GM12872 (cell line): Measurements from ENCODE around the gene NFATC2IP.
A peak's percentile ranks its signal among the peaks of the same experiment; 100 is the strongest.

Experiments used
- TF ChIP-seq, protein P1 (sequence below): IDR thresholded peaks from 3 replicates; pipeline ENCODE4 v1.5.1; 2011; ENCODE audit warnings: low read depth, mild to moderate bottlenecking, low read length, moderate library complexity; ENCODE audit not compliant: insufficient read depth

Gene NFATC2IP

DNA sequence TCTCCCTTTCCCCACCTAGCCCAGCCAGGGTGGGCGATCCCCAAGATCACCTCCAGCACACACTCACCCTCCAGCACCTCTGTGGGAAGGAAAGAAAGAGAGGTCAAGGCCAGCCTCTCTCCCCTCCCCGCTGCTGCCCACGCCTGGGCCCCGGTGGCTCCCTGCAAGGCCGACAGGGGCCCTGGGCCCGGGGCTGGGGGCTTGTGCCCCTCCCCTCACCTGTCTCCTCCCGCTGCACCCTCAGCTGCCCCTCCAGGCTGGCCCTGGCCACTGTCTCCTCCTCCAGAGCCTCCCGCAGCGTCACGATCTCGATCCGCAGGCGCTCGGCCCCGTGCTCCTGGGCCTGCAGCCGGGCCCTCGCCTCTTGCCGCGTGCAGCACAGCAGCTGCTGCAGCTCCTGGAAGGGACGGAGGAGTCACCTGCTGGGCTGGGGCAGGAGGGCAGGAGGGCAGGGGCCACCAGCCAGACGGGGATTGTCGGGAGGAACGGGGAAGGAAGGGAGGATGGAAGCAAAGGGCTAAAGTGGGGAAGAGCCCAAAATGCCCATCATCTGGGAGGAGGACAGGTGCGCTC is 44.9 kb upstream of the NFATC2IP start:
- TF ChIP-seq, protein P1, sequence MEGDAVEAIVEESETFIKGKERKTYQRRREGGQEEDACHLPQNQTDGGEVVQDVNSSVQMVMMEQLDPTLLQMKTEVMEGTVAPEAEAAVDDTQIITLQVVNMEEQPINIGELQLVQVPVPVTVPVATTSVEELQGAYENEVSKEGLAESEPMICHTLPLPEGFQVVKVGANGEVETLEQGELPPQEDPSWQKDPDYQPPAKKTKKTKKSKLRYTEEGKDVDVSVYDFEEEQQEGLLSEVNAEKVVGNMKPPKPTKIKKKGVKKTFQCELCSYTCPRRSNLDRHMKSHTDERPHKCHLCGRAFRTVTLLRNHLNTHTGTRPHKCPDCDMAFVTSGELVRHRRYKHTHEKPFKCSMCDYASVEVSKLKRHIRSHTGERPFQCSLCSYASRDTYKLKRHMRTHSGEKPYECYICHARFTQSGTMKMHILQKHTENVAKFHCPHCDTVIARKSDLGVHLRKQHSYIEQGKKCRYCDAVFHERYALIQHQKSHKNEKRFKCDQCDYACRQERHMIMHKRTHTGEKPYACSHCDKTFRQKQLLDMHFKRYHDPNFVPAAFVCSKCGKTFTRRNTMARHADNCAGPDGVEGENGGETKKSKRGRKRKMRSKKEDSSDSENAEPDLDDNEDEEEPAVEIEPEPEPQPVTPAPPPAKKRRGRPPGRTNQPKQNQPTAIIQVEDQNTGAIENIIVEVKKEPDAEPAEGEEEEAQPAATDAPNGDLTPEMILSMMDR: no peak

DNA sequence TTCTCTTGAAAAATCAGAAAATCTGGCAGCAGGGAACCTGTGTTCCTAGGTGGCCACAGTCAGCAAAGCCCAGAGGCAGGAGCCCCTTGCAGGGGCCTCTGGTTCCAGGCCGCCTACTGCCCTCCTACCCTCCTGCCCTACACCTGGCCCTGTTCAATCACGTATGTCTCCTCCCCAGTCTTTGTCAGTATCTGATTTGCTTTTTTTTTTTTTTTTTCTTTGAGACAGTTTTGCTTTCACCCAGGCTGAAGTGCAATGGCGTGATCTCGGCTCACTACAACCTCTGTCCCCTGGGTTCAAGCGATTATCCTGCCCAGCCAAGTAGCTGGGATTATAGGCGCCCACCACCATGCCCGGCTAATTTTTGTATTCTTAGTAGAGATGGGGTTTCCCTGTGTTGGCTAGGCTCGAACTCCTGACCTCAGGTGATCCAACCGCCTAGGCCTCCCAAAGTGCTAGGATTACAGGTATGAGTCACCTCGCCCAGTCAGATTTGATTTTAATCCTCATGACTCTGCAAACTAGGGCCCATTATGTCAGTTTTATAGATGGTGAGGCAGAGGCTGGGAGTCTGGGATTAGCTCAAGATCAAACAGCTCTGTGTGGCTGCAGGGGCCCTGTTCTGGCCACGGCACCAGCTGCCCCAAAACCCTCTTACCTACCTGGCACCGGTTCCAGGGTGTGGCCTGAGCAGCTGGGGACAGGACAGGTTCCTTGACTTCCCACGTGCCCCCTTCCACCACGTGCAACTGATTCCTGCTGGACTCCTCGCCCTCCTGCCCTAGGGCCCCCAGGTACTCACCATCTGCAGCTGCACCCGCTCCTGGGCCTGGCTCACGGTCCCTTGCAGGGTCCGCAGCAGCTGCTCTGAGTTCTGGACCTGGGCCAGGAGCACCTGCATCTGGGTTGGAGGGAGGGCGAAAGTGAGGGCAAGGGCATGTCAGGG is 40.4 kb upstream of the NFATC2IP start:
- TF ChIP-seq, protein P1: no peak

DNA sequence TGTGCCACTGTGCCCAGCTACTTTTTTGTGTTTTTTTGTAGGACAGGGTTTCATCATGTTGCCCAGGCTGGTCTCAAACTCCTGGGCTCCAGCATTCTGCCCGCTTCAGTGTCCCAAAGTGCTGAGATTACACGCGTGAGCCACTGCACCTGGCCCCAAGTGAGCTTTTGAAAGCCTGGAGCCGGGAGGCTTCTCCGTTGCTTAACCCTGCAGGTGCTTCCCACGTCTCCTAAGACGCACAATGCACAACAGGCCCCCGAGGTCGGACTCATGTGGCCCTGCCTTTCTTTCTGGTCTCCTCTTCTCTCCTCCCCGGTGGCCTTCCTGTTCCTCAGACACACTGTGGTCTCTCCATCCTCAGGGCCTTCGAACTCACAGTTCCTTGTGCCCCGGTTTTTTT is 38.2 kb upstream of the NFATC2IP start:
- TF ChIP-seq, protein P1: no peak

DNA sequence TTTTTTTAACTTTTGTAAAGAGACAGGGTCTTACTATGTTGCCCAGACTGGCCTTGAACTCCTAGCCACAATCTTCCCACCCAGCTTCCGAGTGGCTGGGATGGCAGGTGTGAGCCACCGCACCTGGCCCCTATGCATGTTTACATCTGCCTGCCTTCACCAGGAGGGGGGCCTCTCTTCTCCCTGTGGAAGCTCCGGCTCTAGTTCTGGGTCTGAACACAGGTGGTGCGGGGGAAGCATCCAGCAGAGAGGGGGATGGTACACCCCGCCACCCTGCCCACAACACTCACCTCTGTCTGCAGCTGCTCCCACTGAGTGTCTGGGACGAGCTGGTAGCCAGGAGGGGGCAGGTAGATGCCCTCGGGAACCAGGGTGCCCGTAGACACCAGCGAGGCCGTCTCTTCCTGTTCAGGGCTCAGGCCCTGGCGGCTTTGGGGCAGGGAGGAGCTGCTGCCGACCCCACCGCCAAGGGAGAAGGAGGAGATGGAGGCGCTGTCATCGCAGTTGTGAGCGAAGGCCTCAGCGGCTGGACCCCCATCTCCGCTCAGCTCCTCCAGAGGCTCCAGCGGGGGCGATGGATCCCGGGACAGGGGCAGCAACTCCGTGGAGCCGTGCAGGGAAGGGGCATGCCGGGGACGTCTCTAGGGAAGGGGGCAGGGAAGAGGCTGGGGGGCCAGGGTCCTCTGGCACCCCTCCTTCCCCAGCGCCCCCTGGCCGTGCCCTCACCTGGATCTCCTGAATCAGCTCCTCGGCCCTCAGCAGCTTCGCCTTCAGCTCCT is 36.6 kb upstream of the NFATC2IP start:
- TF ChIP-seq, protein P1: no peak

DNA sequence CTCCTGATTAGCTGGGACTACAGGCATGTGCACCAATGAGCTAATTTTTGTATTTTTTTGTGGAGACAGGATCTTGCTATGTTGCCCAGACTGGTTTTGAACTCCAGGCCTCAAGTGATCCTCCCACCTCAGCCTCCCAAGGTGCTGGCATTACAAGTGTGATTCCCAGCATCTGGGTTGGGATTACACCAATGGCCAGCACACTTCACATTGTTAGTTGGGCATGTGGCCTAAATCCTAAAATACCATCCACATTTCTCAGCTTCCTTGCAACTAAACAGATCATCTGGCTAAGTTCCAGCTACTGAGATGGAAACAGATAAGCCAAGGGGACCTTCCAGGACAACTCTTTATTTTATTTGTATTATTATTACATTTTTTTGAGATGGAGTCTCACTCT is 35.6 kb upstream of the NFATC2IP start:
- TF ChIP-seq, protein P1: no peak

DNA sequence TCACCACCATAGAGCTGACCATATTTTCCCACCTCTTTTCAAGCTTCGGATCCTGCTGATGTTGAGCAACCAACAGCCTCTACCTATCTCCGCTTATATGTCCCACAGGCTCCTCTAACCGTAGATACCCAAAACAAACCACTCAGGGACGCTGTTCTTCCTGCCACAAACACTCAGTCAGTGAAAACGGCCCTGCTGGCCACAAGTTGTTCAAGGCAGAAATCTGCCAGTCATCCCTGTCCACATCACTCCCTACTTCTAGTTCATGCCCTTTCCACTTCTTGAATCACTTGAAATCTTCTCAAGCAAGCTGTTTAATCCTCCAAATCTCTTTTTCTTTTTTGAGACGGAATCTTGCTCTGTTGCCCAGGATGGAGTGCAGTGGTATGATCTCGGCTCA is 33.6 kb upstream of the NFATC2IP start:
- TF ChIP-seq, protein P1: 0 out of 3 replicates have a peak, but pooled peaks have one; percentile 11

DNA sequence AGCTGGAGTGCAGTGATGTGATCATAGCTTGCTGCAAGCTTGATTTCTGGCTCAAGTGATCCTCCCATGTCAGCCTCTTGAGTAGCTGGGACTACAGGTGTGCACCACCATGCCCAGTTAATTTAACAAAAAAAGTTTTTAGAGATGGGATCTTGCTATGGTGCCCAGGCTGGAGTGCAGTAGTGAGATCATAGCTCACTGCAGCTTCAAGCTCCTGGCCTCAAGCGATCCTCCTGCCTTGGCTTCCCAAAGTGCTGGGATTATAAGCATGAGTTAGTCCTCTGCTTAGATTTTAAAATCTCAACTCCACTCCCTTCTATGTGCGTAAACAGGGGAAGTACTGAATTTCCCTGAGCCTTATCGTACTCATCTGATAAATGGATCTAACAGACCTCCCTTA is 32.0 kb upstream of the NFATC2IP start:
- TF ChIP-seq, protein P1: no peak
